Brain microvascular endothelial cell (primary cell): Measurements from ENCODE around the gene CGGBP1.

Experiments
- DNase-seq: peaks from one replicate; pipeline ENCODE4 v3.0.0-alpha.2; 2020
- H3K27ac ChIP-seq: fragments of 250-450 bp; sonication (Bioruptor Pico); 2 replicates; pipeline ENCODE4 v1.5.1; 2020; ENCODE audit warnings: mild to moderate bottlenecking, moderate library complexity
- H3K27me3 ChIP-seq: fragments of 250-450 bp; sonication (Bioruptor Pico); replicated peaks from 2 replicates; pipeline ENCODE4 v1.5.1; 2020; ENCODE audit warnings: mild to moderate bottlenecking
- H3K36me3 ChIP-seq: fragments of 250-450 bp; sonication (Bioruptor Pico); replicated peaks from 2 replicates; pipeline ENCODE4 v1.5.1; 2020; ENCODE audit warnings: mild to moderate bottlenecking
- H3K4me3 ChIP-seq: 2 replicates; pipeline ENCODE4 v1.5.1; 2011; ENCODE audit warnings: low read depth, mild to moderate bottlenecking, control low read depth, low read length, moderate library complexity
- in situ Hi-C: cut with HindIII; loops from 2 replicates; pipeline ENCODE4 v1.10.0; 2017; ENCODE audit warnings: low sequenced_read_pairs, low pct_ligation_motif_present
- TF ChIP-seq, protein P1 (sequence below): IDR thresholded peaks from 2 replicates; pipeline ENCODE4 v1.5.1; 2011; ENCODE audit warnings: low read depth, mild to moderate bottlenecking, moderate library complexity, low read length, control low read depth, inconsistent platforms; ENCODE audit errors: missing control alignments

CGGBP1 gene

GRCh38 chr3:88044411-88044810, 14.4 kb downstream of the CGGBP1 start:
- no peak overlapping the region for H3K4me3 ChIP-seq
- no peaks in the 10 kb centered on the region for H3K27me3 ChIP-seq
- no peak overlapping the region for H3K27ac ChIP-seq
- H3K36me3 ChIP-seq: no peaks in the 10 kb centered on the region
- DNase-seq: no peak
- TF ChIP-seq, protein P1, sequence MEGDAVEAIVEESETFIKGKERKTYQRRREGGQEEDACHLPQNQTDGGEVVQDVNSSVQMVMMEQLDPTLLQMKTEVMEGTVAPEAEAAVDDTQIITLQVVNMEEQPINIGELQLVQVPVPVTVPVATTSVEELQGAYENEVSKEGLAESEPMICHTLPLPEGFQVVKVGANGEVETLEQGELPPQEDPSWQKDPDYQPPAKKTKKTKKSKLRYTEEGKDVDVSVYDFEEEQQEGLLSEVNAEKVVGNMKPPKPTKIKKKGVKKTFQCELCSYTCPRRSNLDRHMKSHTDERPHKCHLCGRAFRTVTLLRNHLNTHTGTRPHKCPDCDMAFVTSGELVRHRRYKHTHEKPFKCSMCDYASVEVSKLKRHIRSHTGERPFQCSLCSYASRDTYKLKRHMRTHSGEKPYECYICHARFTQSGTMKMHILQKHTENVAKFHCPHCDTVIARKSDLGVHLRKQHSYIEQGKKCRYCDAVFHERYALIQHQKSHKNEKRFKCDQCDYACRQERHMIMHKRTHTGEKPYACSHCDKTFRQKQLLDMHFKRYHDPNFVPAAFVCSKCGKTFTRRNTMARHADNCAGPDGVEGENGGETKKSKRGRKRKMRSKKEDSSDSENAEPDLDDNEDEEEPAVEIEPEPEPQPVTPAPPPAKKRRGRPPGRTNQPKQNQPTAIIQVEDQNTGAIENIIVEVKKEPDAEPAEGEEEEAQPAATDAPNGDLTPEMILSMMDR: no peak
- in situ Hi-C loops: no loop called here

GRCh38 chr3:88041005-88041404, 17.8 kb downstream of the CGGBP1 start:
- H3K27ac ChIP-seq: no peak overlapping the region
- in situ Hi-C loops: no loop called here
- H3K27me3 ChIP-seq: no peaks in the 10 kb centered on the region
- DNase-seq: no peak
- TF ChIP-seq, protein P1: no peak
- H3K4me3 ChIP-seq: no peak overlapping the region
- H3K36me3 ChIP-seq: no peaks in the 10 kb centered on the region

- TF ChIP-seq, protein P1: no peak
- no peak overlapping the region for H3K4me3 ChIP-seq
- no peaks in the 10 kb centered on the region for H3K27me3 ChIP-seq
- H3K27ac ChIP-seq: no peak overlapping the region
- DNase-seq: no peak
- in situ Hi-C loops: no loop called here
- no peaks in the 10 kb centered on the region for H3K36me3 ChIP-seq
Measured at GRCh38 chr3:88040529-88040928, 18.3 kb downstream of the CGGBP1 start.

DNA sequence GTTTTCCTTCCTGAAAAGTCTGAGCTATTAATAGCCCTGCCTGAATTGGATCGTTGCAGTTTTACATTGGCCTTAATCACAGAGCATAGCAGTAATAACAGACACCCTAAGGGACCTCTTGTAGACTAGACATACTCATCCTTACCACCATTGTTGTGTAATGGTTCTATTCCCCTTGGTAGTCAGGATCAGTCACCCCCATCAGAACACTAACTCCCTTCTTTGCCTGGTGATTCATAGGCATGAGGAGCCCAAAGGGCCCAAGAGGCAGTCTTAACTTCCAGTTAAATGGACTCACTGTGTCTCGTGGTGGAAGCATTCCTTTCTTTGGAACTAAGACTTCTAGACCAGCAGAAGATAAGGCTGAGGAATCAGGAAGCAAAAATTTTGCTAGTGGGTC, 20.2 kb downstream of the CGGBP1 start:
- in situ Hi-C loops: no loop called here
- Histone ChIP-seq H3K27ac (peak overlapping the region; percentile 42), H3K27me3 (no peaks in the 10 kb centered on the region), H3K36me3 (no peaks in the 10 kb centered on the region), H3K4me3 (no peak overlapping the region)
- TF ChIP-seq, protein P1: no peak
- peak; percentile 79 for DNase-seq

- no peak overlapping the region for H3K4me3 ChIP-seq
- H3K27ac ChIP-seq: no peak overlapping the region
- TF ChIP-seq, protein P1: no peak
- in situ Hi-C loops: no loop called here
- DNase-seq: no peak
- no peaks in the 10 kb centered on the region for H3K36me3 ChIP-seq
- H3K27me3 ChIP-seq: no peaks in the 10 kb centered on the region
Measured at GRCh38 chr3:88036221-88036620, 22.6 kb downstream of the CGGBP1 start.

DNA sequence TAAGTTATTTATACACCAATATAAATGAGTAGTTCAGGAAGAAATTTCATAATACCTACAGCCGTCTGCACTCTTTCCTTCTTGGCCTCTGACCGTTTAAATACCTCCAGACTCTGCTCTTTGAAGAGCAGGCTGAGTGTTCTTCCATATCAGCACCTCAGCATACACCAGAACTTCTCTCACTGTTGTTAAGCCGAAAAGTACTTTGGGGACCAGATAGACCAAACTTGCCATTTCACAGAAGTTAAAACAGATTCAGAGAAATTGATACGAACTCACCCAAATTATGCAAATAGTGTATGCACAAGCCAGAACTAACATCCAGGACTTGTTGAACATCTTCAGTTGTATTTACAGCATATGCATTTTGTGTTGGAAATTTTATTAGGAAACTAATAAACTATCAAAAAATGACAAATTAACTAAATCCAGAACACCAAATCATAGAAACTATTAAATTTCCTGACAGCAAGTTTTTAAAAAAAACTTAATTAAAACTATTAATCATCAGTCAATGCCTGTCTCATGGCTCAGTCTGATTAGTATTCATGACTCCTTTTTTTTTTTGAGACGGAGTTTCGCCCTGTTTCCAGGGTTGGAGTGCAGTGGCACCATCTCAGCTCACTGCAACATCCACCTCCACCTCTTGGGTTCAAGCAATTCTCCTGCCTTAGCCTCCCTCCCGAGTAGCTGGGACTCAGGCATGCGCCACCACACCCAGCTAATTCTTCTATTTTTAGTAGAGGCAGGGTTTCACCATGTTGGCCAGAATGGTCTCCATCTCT, 24.1 kb downstream of the CGGBP1 start:
- Histone ChIP-seq H3K27ac (no peak overlapping the region), H3K36me3 (no peaks in the 10 kb centered on the region), H3K4me3 (no peak overlapping the region), H3K27me3 (no peaks in the 10 kb centered on the region)
- TF ChIP-seq, protein P1: no peak
- no peak for DNase-seq
- in situ Hi-C loops: no loop called here
